ENCODE results near the gene THSD7B.

DNA sequence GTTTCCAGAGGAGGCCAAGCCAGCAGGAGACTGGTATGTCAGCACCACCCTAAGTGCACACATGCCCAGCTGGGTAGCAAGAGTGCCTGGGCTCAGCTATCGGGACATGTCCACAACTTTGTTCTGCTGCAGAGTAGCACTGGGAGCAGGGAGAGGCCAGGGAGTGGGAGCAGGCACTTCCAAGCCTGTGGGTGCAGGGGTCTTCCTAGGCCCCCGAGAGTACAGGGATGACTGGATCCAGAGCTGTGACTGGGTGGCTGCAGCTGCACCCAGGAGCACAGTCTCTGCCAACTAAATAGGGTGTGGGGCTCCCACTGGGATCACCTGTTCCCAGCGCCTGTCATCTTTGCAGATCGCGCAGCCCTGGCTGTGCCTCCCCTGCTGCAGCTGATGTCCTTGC lies 943.0 kb downstream of the THSD7B start:
- TF ChIP-seq, protein P1, sequence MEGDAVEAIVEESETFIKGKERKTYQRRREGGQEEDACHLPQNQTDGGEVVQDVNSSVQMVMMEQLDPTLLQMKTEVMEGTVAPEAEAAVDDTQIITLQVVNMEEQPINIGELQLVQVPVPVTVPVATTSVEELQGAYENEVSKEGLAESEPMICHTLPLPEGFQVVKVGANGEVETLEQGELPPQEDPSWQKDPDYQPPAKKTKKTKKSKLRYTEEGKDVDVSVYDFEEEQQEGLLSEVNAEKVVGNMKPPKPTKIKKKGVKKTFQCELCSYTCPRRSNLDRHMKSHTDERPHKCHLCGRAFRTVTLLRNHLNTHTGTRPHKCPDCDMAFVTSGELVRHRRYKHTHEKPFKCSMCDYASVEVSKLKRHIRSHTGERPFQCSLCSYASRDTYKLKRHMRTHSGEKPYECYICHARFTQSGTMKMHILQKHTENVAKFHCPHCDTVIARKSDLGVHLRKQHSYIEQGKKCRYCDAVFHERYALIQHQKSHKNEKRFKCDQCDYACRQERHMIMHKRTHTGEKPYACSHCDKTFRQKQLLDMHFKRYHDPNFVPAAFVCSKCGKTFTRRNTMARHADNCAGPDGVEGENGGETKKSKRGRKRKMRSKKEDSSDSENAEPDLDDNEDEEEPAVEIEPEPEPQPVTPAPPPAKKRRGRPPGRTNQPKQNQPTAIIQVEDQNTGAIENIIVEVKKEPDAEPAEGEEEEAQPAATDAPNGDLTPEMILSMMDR (conservative IDR thresholded peaks at IDR 0.05; ENCODE audit: low read depth, low read length), result no peak
- no peak for TF ChIP-seq EZH2 (IDR thresholded peaks at IDR 0.05; ENCODE audit: low read length, unreplicated experiment)

Measured in PC-3 (cell line).